ENCODE measurements around the gene MNX1. TPM values are rescaled to one million over a fixed set of nuclear protein-coding genes. Genes with fewer than 3 reads are reported as not detected.

Gene MNX1
- total and polyA plus RNA-seq, 8 donors: 1.1 to 80.2 (median 3.1) TPM; not detected in 1

- peaks cover 0 to 81% (median 4%) of the 10 kb centered on the region in 3 donors for H3K27me3 ChIP-seq
- DNase-seq: no peak
These were observed 22.4 kb upstream of the MNX1 start for GRCh38 chr7:157032644-157033482.

GRCh38 chr7:157032128-157032527, 21.7 kb upstream of the MNX1 start:
- Histone ChIP-seq H3K27me3 (peaks cover 0 to 81% (median 4%) of the 10 kb centered on the region in 3 donors), H3K4me3 (no peak overlapping the region), H3K4me1 (peaks cover 0 to 10% (median 5%) of the 10 kb centered on the region in 4 donors), H3K9me3 (peaks cover 0 to 16% (median 10%) of the 10 kb centered on the region in 4 donors), H3K27ac (no peak overlapping the region), H3K36me3 (no peaks in the 10 kb centered on the region)
- 68 to 79% (median 76%) methylated on average over 4 of the region's 4 CpGs for WGBS, 5 donors
- no peak for DNase-seq
- no peak for TF ChIP-seq EP300 (IDR thresholded peaks at IDR 0.05)
- intact Hi-C loops (cut with DNase I; ENCODE audit: low total_unique reads): no loop called here

More at GRCh38 chr7:157032644-157033482, 22.4 kb upstream of the MNX1 start:
- Histone ChIP-seq H3K4me1 (peaks cover 0 to 6% (median 2%) of the 10 kb centered on the region in 4 donors), H3K27ac (no peak overlapping the region), H3K9me3 (peaks cover 0 to 16% (median 10%) of the 10 kb centered on the region in 4 donors), H3K4me3 (no peak overlapping the region), H3K36me3 (no peaks in the 10 kb centered on the region)
- intact Hi-C loops (cut with DNase I; ENCODE audit: low total_unique reads): no loop called here
- TF ChIP-seq POLR2AphosphoS5 (IDR thresholded peaks at IDR 0.05): no peak
- no peak for TF ChIP-seq EP300 (IDR thresholded peaks at IDR 0.05)
- TF ChIP-seq POLR2A (IDR thresholded peaks at IDR 0.05): no peak
- no peak for TF ChIP-seq CTCF (IDR thresholded peaks at IDR 0.05)
- WGBS, 5 donors: 51 to 75% (median 56%) methylated on average over 18 to 25 of the region's 25 CpGs

- Histone ChIP-seq H3K36me3 (no peaks in the 10 kb centered on the region), H3K27ac (no peak overlapping the region), H3K27me3 (peaks cover 0 to 90% (median 6%) of the 10 kb centered on the region in 3 donors), H3K4me3 (no peak overlapping the region), H3K9me3 (peaks cover 0 to 4% (median 0%) of the 10 kb centered on the region in 4 donors), H3K4me1 (peaks cover 0 to 10% (median 7%) of the 10 kb centered on the region in 4 donors)
- intact Hi-C loops (cut with DNase I; ENCODE audit: low total_unique reads): no loop called here
- WGBS, 5 donors: 45 to 56% (median 48%) methylated on average over 16 of the region's 16 CpGs
- TF ChIP-seq POLR2A (IDR thresholded peaks at IDR 0.05): no peak
- DNase-seq: peak in 1 of 2 donors; percentile 66
These were observed 17.9 kb upstream of the MNX1 start for GRCh38 chr7:157028199-157028903.

- Histone ChIP-seq H3K9me3 (peaks cover 0 to 4% (median 0%) of the 10 kb centered on the region in 4 donors), H3K4me3 (no peak overlapping the region), H3K27ac (no peak overlapping the region), H3K4me1 (peaks cover 0 to 15% (median 13%) of the 10 kb centered on the region in 4 donors), H3K27me3 (peaks cover 0 to 90% (median 13%) of the 10 kb centered on the region in 3 donors), H3K36me3 (no peaks in the 10 kb centered on the region)
- 28 to 49% (median 42%) methylated on average over 11 of the region's 11 CpGs for WGBS, 5 donors
- no peak for TF ChIP-seq EP300 (IDR thresholded peaks at IDR 0.05)
- TF ChIP-seq CTCF (IDR thresholded peaks at IDR 0.05): no peak
- no peak for TF ChIP-seq POLR2AphosphoS5 (IDR thresholded peaks at IDR 0.05)
- no peak for TF ChIP-seq POLR2A (IDR thresholded peaks at IDR 0.05)
- intact Hi-C loops (cut with DNase I; ENCODE audit: low total_unique reads): no loop called here
- peak in 1 of 2 donors; percentile 58 for DNase-seq
These were observed 17.2 kb upstream of the MNX1 start for GRCh38 chr7:157027568-157028198.

- H3K4me3 ChIP-seq: no peak overlapping the region
- no peak for DNase-seq
- TF ChIP-seq POLR2A (IDR thresholded peaks at IDR 0.05) (no peak), EP300 (IDR thresholded peaks at IDR 0.05) (no peak), POLR2AphosphoS5 (IDR thresholded peaks at IDR 0.05) (no peak), CTCF (IDR thresholded peaks at IDR 0.05) (no peak)
- H3K27ac ChIP-seq: no peak overlapping the region
- H3K9me3 ChIP-seq: peaks cover 0 to 4% (median 2%) of the 10 kb centered on the region in 4 donors
- intact Hi-C loops (cut with DNase I; ENCODE audit: low total_unique reads): no loop called here
- peaks cover 10 to 91% (median 42%) of the 10 kb centered on the region in 3 donors for H3K27me3 ChIP-seq
- no peaks in the 10 kb centered on the region for H3K36me3 ChIP-seq
- H3K4me1 ChIP-seq: peaks cover 16 to 45% (median 39%) of the 10 kb centered on the region in 4 donors
- WGBS, 5 donors: 76 to 89% (median 87%) methylated on average over 3 of the region's 3 CpGs
These were observed 14.3 kb upstream of the MNX1 start for GRCh38 chr7:157024716-157025115.
